Activated T-cell treated with anti-CD3 and anti-CD28 coated beads for 4 hours (primary cell): ENCODE results near the gene NAA80.
"Not testable (repeated sequence)": the region's sequence is repeated elsewhere in the genome, so short reads cannot be mapped to it uniquely, and the experiment has no call there.

Experiments used
- DNase-seq: peaks from one replicate; pipeline ENCODE4 v3.0.0-alpha.2; 2020

Gene NAA80

GRCh38 chr3:50312041-50312440, 12.8 kb upstream of the NAA80 start:
- DNase-seq = not testable (repeated sequence)

DNA sequence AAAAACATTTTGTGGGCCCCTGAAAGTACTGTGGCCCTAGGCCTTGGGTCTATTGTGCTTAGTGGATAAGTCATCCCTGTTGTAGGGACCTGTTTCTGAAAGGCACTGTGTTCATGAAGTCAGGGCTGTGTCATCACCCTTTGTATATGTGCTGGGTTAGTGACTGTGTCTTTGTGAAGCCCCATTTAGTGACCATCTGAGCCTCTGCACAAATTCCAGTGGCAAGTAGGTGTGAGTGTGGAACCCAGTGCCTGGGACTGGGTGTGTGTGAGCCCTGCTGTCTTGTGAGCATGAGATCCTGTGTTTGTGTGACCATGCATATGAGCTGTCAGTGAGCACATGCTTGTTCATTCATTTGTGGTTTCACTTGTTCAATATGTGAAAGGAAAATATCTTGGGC, 5.4 kb upstream of the NAA80 start:
- no peak for DNase-seq

DNA sequence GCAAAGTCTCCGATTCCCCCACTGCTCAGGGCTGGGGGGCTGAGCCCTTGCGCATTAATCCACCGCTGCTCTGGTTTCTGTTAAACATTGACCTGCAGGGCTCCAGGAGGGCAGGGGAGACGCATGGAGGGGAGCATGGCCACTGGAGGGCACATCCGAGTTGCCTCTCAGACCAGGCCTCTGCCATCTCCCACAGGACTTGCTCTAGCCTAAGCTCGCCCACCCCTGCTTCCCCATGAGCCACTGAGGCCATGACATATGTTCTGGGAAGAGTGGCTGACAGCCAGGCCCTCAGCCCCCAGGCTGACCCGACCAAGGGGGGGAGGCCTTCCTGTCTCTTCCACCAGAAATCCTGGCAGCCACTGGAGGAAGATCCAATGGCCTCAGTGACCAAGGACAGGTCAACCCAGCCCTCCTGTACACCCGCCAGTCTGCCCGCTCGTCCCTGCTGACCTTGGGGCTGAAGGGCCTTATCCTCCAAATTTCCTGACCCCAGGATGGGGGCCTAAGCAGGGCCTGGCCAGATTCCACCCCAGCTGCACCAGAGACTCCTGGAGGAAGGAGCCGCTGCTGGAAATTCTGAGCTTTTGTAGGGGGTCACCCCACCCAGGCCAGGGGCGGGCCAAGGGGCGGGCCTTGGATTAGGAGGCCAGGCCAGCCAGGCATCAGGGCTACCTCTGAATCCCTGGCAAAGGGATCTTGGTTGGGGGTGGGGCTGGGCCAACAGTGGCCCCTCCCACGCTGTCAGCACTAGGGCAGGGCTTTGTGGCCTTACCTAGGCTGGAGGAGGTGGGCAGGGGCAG, 4.0 kb upstream of the NAA80 start, which contains the start of gene HYAL1:
TSS of gene HYAL1 (minus strand) at position 562 of the 803 bp plus-strand sequence. CDS start 618 bp downstream, outside the sequence.
- DNase-seq = no peak

DNA sequence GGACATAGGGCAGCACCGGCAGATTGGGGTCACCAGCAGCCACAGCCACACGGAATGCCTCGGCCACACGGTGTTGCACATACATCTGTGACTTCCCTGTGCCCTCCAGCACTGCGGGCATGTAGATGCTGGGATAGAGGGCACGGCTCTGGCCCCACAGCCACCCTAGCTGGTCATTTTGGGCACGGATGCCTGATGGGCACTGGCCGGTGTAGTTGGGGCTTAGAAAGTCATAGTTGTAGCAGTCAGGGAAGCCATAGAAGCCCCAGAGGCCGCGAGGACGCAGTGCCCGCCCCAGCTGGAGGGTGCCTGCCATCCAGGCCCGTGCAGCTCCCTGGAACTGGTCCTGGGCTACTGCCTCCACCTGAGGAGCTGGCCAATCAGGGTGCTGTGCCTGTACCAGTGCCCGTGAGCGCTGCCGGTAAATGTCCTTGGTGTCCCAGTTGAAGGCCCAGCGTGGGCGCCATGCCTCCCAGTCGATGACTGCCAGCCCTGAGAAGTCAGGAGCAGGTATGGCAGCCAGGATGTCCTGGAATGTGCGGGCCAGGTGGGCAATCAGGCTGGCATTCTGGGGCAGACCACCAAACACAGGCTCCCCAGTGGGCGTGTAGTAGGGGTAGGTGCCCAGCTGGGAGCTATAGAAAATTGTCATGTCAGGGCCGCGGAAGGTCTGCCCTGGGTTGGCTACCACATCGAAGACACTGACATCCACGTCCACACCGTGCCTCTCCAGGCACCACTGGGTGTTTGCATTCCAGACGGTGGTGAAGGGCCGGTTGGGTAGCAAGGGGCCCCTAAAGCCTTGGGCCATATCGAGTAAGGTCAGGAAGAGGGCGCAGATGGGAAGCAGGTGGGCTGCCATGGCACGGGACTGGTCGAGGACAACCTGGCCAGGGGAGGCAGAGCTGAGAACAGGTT, 3.1 kb upstream of the NAA80 start:
- no peak for DNase-seq

- DNase-seq = no peak
These were observed 1.6 kb upstream of the NAA80 start for GRCh38 chr3:50300681-50301254.

- DNase-seq = no peak
These were observed 900 bp upstream of the NAA80 start for GRCh38 chr3:50299929-50300680.

DNA sequence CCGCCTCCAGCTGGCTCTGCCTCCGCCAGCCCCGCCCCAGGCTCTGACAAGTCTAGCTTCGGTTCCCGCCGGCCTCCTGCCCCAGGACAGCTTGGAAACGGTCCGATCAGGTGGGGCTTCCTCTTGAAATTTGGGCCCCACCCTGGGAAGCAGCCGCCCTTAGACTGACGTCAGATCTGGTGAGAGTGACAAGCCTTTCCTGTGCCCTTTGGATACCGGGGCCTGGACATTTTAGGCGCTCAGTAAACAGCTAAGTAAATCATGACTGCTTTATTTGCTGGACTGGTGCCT, 378 bp upstream of the NAA80 start:
- no peak for DNase-seq

GRCh38 chr3:50297896-50298725, 1.1 kb downstream of the NAA80 start:
- no peak for DNase-seq

DNA sequence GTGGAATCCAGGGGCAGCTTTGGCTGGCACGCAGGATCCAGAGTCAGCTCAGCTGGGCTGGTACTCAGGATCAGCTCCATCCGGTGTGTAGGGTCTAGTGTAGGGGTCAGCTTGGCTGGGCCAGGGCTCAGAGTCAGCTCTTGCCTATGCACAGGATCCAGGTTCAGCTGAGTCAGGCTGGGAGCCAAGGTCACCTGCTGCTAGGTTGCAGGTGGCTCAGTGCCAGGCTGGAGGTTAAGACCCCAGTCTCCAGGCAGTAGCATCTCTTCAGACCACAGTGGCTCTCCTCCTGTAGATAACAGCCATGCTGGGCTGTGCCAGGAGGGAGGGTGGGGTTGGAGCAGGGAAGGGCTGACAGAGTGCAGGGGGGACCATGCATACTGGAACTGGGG, 1.8 kb downstream of the NAA80 start:
- no peak for DNase-seq

GRCh38 chr3:50296721-50297383, 2.4 kb downstream of the NAA80 start:
- no peak for DNase-seq

GRCh38 chr3:50295553-50296431, 3.4 kb downstream of the NAA80 start:
- no peak for DNase-seq

DNA sequence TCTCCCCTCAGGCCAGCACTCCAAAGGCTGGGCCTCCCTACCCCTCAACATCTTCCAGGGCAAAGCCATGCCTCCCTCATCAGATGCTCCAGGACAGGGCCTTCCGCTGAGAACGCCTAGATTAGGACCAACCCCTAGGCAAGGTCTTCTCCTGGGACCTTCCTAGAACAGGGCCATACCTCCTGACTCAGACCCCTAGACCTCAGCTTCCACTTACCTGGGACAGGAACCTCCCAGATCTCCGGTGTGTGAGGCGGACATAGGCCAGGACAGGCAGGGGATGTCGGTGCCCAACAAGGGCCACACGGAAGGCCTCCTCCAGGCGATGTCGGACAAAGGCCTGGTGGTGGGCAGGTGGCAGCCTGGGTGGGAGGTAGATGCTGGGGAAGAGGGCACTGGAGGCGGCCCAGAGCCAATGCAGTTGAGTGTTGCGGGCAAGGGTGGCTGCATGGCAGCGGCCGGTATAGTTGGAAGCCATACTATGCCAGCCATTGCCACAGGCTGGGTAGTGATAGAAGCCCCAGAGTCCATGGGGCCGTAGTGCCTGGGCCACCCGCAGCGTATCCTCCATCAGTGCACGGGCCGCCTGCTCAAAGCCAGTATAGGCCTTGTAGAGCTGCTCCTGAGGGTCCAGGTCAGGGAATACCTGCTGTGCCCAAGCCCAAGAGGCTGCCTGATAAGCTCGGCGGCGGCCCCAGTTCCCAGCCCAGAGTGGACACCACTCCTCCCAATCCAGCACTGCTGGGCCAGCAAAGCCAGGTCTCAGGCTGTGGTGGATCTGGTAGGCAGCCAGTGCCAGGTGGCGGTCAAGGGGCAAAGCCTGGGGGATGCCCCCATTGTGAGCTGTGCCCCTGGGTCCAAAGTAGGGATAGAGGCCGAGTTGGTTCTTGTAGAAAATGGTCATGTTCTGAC, 4.5 kb downstream of the NAA80 start:
- DNase-seq = no peak

GRCh38 chr3:50294089-50294488, 5.1 kb downstream of the NAA80 start:
- no peak for DNase-seq

- no peak for DNase-seq
These were observed 6.0 kb downstream of the NAA80 start for GRCh38 chr3:50293079-50293801.

DNA sequence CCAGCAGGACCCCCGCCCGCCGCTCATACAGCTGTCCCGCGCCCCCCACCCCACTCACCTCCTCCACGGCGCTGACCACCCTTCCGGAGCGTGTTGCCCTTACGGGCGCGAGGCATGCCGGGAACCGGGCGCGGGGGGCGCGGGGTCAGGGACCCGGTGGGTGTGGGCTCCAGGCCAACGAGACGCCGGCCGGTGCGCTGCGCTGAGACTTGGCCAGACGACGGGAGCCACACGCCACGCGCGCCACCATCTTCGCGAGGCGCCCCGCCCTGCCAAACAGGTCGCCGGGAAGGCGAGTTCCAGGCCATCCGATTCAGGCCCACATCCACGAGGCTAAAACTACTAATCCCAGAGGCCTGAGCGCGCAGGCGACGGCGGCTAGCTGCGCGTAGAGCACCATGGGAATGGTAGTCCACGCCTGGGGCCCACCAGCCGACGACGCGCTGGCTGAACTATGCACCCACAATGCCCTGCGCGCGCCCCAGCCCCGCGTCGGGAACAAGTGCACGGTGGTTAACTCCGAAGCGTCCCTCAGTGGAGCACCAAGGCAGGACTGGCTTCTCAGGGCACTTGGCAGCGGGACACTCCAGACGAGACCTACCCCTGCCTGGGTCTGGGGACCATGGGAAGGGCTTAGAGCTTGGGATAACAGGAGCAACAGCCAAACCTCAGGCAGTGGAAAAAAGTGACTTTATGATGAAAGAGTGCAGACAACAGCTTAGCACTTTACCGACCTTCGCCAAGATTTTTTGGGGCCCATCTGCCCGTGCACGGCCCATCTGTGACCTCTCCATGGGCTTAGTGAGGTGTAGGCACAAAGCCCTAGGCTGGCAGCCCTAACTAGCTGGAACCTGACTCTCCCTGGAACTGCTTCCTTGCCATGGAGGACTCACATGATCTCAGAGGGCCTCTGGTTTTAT, 6.8 kb downstream of the NAA80 start, which contains the start of gene IFRD2:
TSS of gene IFRD2 (minus strand) at position 271 of the 920 bp plus-strand sequence. CDS start at position 116, 155 bp downstream.
- DNase-seq = peak; percentile 90

DNA sequence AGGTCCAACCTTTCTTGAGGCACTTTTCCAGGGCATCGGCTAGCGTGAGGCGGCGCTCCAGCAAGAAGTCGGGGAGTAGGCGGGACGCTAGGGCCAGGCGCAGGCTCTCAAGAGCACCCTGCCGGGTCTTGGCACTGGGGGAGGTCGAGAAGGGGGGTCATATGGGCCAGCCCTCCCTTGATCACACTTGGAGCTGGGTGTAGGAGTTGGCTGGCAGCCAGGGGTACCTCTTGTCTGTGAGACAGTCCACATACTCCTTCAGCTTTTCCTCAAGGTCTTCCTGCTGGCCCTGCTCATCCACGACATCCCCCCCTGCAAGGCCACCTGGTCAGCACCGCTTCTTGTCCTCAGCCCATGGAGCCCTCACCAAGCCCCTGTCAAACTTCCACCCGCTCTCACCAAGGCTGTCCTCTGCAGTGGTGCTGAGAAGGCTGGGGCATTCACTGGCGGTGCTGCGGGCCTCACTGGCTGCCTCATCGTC, 9.0 kb downstream of the NAA80 start:
- no peak for DNase-seq

DNA sequence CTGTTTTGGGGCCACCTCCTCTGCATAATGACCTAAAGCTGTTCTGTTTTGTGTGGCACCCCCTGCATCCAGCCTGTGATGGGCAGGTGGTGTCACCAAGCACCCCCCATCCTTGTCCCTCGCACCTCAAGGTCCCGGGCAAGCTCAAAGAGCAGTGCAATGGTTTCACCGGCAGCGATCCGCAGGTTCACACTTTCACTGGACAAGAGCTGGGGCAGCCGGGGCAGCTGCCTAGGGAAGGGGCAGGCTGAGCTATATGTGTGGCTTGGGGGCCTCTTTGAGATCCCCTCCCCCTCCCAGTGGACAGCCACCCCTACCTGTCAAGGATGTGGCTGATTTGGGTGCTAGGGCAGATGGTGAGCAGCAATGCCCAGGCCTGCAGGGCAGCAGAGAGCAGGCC, 10.1 kb downstream of the NAA80 start:
- DNase-seq = no peak
